Measurements from ENCODE around the gene OGFOD3. TPM values are rescaled to one million over a fixed set of nuclear protein-coding genes. Genes with fewer than 3 reads are reported as not detected.

The OGFOD3 gene
- total RNA-seq, 2 experiments from 2014 or later = 25.2 to 28.0 TPM

GRCh38 chr17:82438401-82439193, 20.2 kb upstream of the OGFOD3 start:
- Mint-ChIP-seq H3K27ac (no peak overlapping the region), H3K36me3 (ENCODE audit: low read depth) (peaks cover 24% of the 10 kb centered on the region), H3K9me3 (ENCODE audit: insufficient read depth) (no peaks in the 10 kb centered on the region), H3K27me3 (ENCODE audit: low read depth) (no peaks in the 10 kb centered on the region), H3K4me1 (ENCODE audit: low read depth) (peaks cover 16% of the 10 kb centered on the region), H3K4me3 (no peak overlapping the region)
- no peak for ATAC-seq
- CTCF ChIA-PET = no interaction called here
- POLR2A ChIA-PET = interaction anchor here (0.8 to 1.0 kb wide), 2 partner anchors 10 to 22 kb away, joined by 4 to 6 read pairs; no protein-coding TSS in a partner anchor
- DNase-seq = no peak

DNA sequence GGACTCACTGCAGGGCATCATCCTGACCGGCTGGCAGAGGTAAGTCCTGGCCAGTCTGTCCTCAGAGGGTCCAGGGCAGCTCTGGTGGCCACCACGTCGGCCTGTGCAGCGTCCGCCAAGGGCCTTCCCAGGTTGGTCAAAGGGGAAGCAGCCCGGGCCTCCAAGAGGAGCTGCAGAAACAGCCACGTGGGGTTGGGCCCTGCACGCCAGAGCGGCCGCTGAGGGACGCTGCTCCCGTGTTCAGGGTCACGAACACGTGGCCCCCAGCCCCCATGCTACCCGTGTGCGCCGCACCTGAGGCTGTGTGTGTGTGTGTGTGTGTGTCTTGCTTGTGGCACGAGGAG, 18.9 kb upstream of the OGFOD3 start:
- no peaks in the 10 kb centered on the region for H3K9me3 Mint-ChIP-seq (ENCODE audit: insufficient read depth)
- H3K36me3 Mint-ChIP-seq (ENCODE audit: low read depth) = peaks cover 16% of the 10 kb centered on the region
- no peak overlapping the region for H3K27ac Mint-ChIP-seq
- no peaks in the 10 kb centered on the region for H3K27me3 Mint-ChIP-seq (ENCODE audit: low read depth)
- CTCF ChIA-PET = no interaction called here
- DNase-seq (no peak), ATAC-seq (no peak)
- POLR2A ChIA-PET = interaction anchor here (0.9 to 1.1 kb wide), 2 partner anchors 12 to 14 kb away, joined by 3 read pairs; no protein-coding TSS in a partner anchor
- H3K4me3 Mint-ChIP-seq = no peak overlapping the region
- peaks cover 13% of the 10 kb centered on the region for H3K4me1 Mint-ChIP-seq (ENCODE audit: low read depth)

- no peak overlapping the region for H3K4me3 Mint-ChIP-seq
- CTCF ChIA-PET = no interaction called here
- no peaks in the 10 kb centered on the region for H3K27me3 Mint-ChIP-seq (ENCODE audit: low read depth)
- no peak for DNase-seq
- POLR2A ChIA-PET = interaction anchor here (0.9 to 1.1 kb wide), 2 partner anchors 13 to 15 kb away, joined by 3 read pairs; no protein-coding TSS in a partner anchor
- no peaks in the 10 kb centered on the region for H3K9me3 Mint-ChIP-seq (ENCODE audit: insufficient read depth)
- no peak for ATAC-seq
- peaks cover 13% of the 10 kb centered on the region for H3K4me1 Mint-ChIP-seq (ENCODE audit: low read depth)
- H3K36me3 Mint-ChIP-seq (ENCODE audit: low read depth) = peaks cover 16% of the 10 kb centered on the region
- no peak overlapping the region for H3K27ac Mint-ChIP-seq
These were observed 18.4 kb upstream of the OGFOD3 start for GRCh38 chr17:82436601-82437324.

GRCh38 chr17:82435601-82436583, 17.5 kb upstream of the OGFOD3 start:
- DNase-seq = no peak
- Mint-ChIP-seq H3K27ac (no peak overlapping the region), H3K9me3 (ENCODE audit: insufficient read depth) (no peaks in the 10 kb centered on the region), H3K4me3 (no peak overlapping the region), H3K4me1 (ENCODE audit: low read depth) (peaks cover 13% of the 10 kb centered on the region), H3K36me3 (ENCODE audit: low read depth) (peaks cover 12% of the 10 kb centered on the region), H3K27me3 (ENCODE audit: low read depth) (no peaks in the 10 kb centered on the region)
- ATAC-seq = no peak
- ChIA-PET CTCF (no interaction called here), POLR2A (no interaction called here)

DNA sequence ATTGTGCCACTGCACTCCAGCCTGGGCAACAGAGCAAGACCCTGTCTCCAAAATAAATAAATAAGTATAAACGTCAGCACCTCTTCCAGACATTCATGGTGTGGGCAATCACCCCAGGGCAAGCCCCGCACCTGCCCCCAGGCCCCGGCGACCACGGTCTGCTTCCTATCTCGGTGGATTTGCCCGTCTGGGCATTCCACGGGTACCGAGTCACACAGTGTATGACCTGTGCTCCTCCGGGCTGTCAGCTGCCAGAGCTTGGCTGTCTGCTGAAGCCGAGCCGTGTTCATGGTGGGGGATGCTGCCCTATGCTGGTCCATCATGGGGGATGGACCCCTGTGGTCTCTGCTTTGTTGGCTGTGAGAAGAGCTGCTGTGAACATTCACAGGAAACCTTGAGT, 16.7 kb upstream of the OGFOD3 start:
- CTCF ChIA-PET = no interaction called here
- Mint-ChIP-seq H3K27me3 (ENCODE audit: low read depth) (no peaks in the 10 kb centered on the region), H3K27ac (peak overlapping the region; percentile 63), H3K4me1 (ENCODE audit: low read depth) (peaks cover 18% of the 10 kb centered on the region), H3K4me3 (no peak overlapping the region), H3K36me3 (ENCODE audit: low read depth) (peaks cover 14% of the 10 kb centered on the region), H3K9me3 (ENCODE audit: insufficient read depth) (no peaks in the 10 kb centered on the region)
- POLR2A ChIA-PET = no interaction called here
- ATAC-seq = no peak
- DNase-seq = no peak

GRCh38 chr17:82434216-82434565, 15.8 kb upstream of the OGFOD3 start:
- POLR2A ChIA-PET = interaction anchor here (0.9 kb wide), 1 partner anchor 10 kb away, joined by 3 read pairs; no protein-coding TSS in a partner anchor
- no peaks in the 10 kb centered on the region for H3K27me3 Mint-ChIP-seq (ENCODE audit: low read depth)
- no peak overlapping the region for H3K4me3 Mint-ChIP-seq
- no peaks in the 10 kb centered on the region for H3K9me3 Mint-ChIP-seq (ENCODE audit: insufficient read depth)
- peaks cover 23% of the 10 kb centered on the region for H3K36me3 Mint-ChIP-seq (ENCODE audit: low read depth)
- CTCF ChIA-PET = interaction anchor here (0.7 kb wide), 1 partner anchor 15 kb away, joined by 3 read pairs; the partner anchor contains the start of gene OGFOD3
- ATAC-seq = peak; percentile 59
- H3K4me1 Mint-ChIP-seq (ENCODE audit: low read depth) = peaks cover 27% of the 10 kb centered on the region
- peak overlapping the region; percentile 70 for H3K27ac Mint-ChIP-seq
- peak; percentile 64 for DNase-seq

DNA sequence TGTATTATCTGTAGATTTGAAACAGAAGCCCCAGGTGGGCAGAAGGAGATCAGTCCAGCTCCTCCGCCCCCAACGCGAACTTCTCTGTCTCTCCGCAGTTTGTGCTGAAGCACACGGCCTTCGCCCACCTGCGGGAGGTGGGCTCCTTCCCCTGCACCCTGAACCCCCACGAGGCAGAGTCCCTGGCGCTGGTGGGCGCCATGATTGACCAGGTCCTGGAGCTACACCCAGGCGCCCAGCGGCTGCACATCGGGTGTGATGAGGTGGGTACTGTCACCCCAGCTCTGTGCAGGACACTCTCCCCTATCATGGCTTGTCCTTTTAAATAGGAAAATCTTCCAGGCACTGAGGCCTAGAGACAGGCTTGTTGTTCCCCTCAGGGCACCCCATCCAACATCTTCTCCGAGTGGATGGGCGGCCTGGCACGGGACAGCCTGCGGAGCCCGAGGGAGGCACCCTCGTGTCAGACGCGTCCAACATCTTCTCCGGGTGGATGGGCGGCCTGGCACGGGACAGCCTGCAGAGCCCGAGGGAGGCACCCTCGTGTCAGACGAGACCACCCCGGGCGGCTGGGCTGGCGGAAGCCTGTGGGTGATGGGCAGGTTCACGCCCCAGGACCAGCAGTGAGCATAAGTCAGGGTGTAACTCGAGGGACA, 15.3 kb upstream of the OGFOD3 start:
- no peak for ATAC-seq

GRCh38 chr17:82432017-82432416, 13.6 kb upstream of the OGFOD3 start:
- Mint-ChIP-seq H3K4me3 (no peak overlapping the region), H3K4me1 (ENCODE audit: low read depth) (peaks cover 34% of the 10 kb centered on the region), H3K27me3 (ENCODE audit: low read depth) (no peaks in the 10 kb centered on the region), H3K9me3 (ENCODE audit: insufficient read depth) (no peaks in the 10 kb centered on the region), H3K27ac (no peak overlapping the region), H3K36me3 (ENCODE audit: low read depth) (peaks cover 19% of the 10 kb centered on the region)
- ChIA-PET CTCF (no interaction called here), POLR2A (interaction anchor here (1.1 kb wide), 1 partner anchor 16 kb away, joined by 3 read pairs; no protein-coding TSS in a partner anchor)
- ATAC-seq (no peak), DNase-seq (no peak)

More for the DNA sequence above, 15.3 kb upstream of the OGFOD3 start:
- POLR2A ChIA-PET = interaction anchor here (0.9 kb wide), 1 partner anchor 10 kb away, joined by 3 read pairs; no protein-coding TSS in a partner anchor
- DNase-seq = no peak
- CTCF ChIA-PET = interaction anchor here (0.7 kb wide), 1 partner anchor 15 kb away, joined by 3 read pairs; the partner anchor contains the start of gene OGFOD3
- Mint-ChIP-seq H3K4me1 (ENCODE audit: low read depth) (peaks cover 31% of the 10 kb centered on the region), H3K27ac (peak overlapping the region; percentile 70), H3K4me3 (no peak overlapping the region), H3K9me3 (ENCODE audit: insufficient read depth) (no peaks in the 10 kb centered on the region), H3K27me3 (ENCODE audit: low read depth) (no peaks in the 10 kb centered on the region), H3K36me3 (ENCODE audit: low read depth) (peaks cover 23% of the 10 kb centered on the region)

DNA sequence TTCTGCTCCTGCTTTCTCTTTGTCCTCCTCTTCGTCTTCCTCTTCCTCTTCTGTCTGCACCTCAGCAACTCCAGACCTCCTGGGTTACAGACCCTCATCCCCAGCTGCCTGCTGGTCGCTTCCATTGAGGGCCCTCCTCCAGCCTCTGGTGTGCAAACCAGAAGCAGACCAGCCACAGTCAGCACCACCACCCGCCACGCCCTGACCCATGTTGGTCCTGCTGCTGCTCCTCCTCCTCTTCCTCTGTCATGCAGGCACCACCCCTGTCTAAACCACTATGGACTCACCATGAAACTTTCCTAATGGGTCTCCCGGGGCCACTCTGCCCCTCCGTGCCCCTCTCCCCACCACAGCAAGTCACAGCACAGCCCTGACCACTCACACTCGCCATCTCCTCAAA, 11.4 kb upstream of the OGFOD3 start:
- ChIA-PET CTCF (interaction anchor here (1.6 kb wide), 1 partner anchor 10 kb away, joined by 4 read pairs; no protein-coding TSS in a partner anchor), POLR2A (interaction anchor here (0.6 to 0.7 kb wide), 2 partner anchors 10 to 239 kb away, joined by 3 read pairs; no protein-coding TSS in a partner anchor)
- peaks cover 29% of the 10 kb centered on the region for H3K4me1 Mint-ChIP-seq (ENCODE audit: low read depth)
- no peak for ATAC-seq
- DNase-seq = no peak
- H3K27ac Mint-ChIP-seq = peak overlapping the region; percentile 89
- H3K4me3 Mint-ChIP-seq = peak overlapping the region; percentile 10
- H3K36me3 Mint-ChIP-seq (ENCODE audit: low read depth) = peaks cover 22% of the 10 kb centered on the region
- H3K9me3 Mint-ChIP-seq (ENCODE audit: insufficient read depth) = no peaks in the 10 kb centered on the region
- H3K27me3 Mint-ChIP-seq (ENCODE audit: low read depth) = no peaks in the 10 kb centered on the region

- POLR2A ChIA-PET = interaction anchor here (1.7 kb wide), 1 partner anchor 21 kb away, joined by 7 read pairs; no protein-coding TSS in a partner anchor
- no peak overlapping the region for H3K27ac Mint-ChIP-seq
These were observed 10.2 kb upstream of the OGFOD3 start for GRCh38 chr17:82428546-82428945.

GRCh38 chr17:82424863-82425159, 6.4 kb upstream of the OGFOD3 start:
- Mint-ChIP-seq H3K4me1 (ENCODE audit: low read depth) (peaks cover 33% of the 10 kb centered on the region), H3K36me3 (ENCODE audit: low read depth) (peaks cover 32% of the 10 kb centered on the region), H3K9me3 (ENCODE audit: insufficient read depth) (no peaks in the 10 kb centered on the region), H3K27ac (peak overlapping the region; percentile 5), H3K27me3 (ENCODE audit: low read depth) (no peaks in the 10 kb centered on the region), H3K4me3 (no peak overlapping the region)
- CTCF ChIA-PET = interaction anchor here (0.6 to 1.8 kb wide), 9 partner anchors 8 to 202 kb away, joined by 3 to 9 read pairs (median 3); no protein-coding TSS in a partner anchor
- ATAC-seq (no peak), DNase-seq (no peak)
- POLR2A ChIA-PET = interaction anchor here (0.7 to 1.0 kb wide), 2 partner anchors 24 to 67 kb away, joined by 3 to 5 read pairs; no protein-coding TSS in a partner anchor

More at GRCh38 chr17:82428546-82428945, 10.2 kb upstream of the OGFOD3 start:
- H3K27me3 Mint-ChIP-seq (ENCODE audit: low read depth) = no peaks in the 10 kb centered on the region
- peaks cover 18% of the 10 kb centered on the region for H3K36me3 Mint-ChIP-seq (ENCODE audit: low read depth)
- H3K9me3 Mint-ChIP-seq (ENCODE audit: insufficient read depth) = no peaks in the 10 kb centered on the region
- CTCF ChIA-PET = interaction anchor here (1.9 kb wide), 1 partner anchor 9 kb away, joined by 7 read pairs; the partner anchor contains the start of gene OGFOD3
- peaks cover 29% of the 10 kb centered on the region for H3K4me1 Mint-ChIP-seq (ENCODE audit: low read depth)
- ATAC-seq (no peak), DNase-seq (no peak)
- no peak overlapping the region for H3K4me3 Mint-ChIP-seq

All from activated CD8-positive, alpha-beta T cell treated with anti-CD3 and anti-CD28 coated beads, Interleukin-2, amount 10 ng/mL, durations not matched to agents 7 days and 5 days (primary cell).